ENCODE results near the gene C10orf90. TPM values are rescaled to one million over a fixed set of nuclear protein-coding genes. Genes with fewer than 3 reads are reported as not detected.

The C10orf90 gene
- total RNA-seq, 1 experiment from 2014 or later: not detected

- Histone ChIP-seq H3K4ac (ENCODE audit: low read depth, low read length) (no peak overlapping the region), H2AK5ac (ENCODE audit: insufficient read length, low read length) (no peak overlapping the region), H4K91ac (ENCODE audit: insufficient read length, low read depth, low read length) (no peak overlapping the region), H2BK120ac (ENCODE audit: low read depth, low read length, poor library complexity, severe bottlenecking) (no peak overlapping the region), H3K18ac (ENCODE audit: insufficient read length, low read depth, low read length) (no peak overlapping the region), H3K79me1 (ENCODE audit: insufficient read depth, low read depth, low read length, poor library complexity, severe bottlenecking) (no peaks in the 10 kb centered on the region), H3K23me2 (ENCODE audit: insufficient read length, low read depth, low read length, poor library complexity, severe bottlenecking) (no peaks in the 10 kb centered on the region), H2BK5ac (ENCODE audit: insufficient read length, low read length) (no peak overlapping the region), H3K9me3 (ENCODE audit: control insufficient read depth, low read depth, low read length) (no peaks in the 10 kb centered on the region), H3K14ac (ENCODE audit: insufficient read depth, low read length) (no peak overlapping the region), H3K79me2 (ENCODE audit: insufficient read depth, low read length) (no peaks in the 10 kb centered on the region), H3K27ac (ENCODE audit: insufficient read length, low read depth, low read length) (no peak overlapping the region), H3K23ac (ENCODE audit: insufficient read length, low read depth, low read length) (no peak overlapping the region), H3K4me1 (ENCODE audit: insufficient read depth, low read length) (no peaks in the 10 kb centered on the region), H2BK20ac (ENCODE audit: low read depth, low read length, poor library complexity, severe bottlenecking) (no peak overlapping the region), H3T11ph (ENCODE audit: low read length) (no peak overlapping the region), H3K9ac (ENCODE audit: extremely low read depth, insufficient read length, low read length) (no peak overlapping the region), H3K27me3 (ENCODE audit: insufficient read depth, low read length) (no peaks in the 10 kb centered on the region), H2BK15ac (ENCODE audit: low read depth, low read length) (no peak overlapping the region), H3K4me2 (ENCODE audit: insufficient read depth, insufficient read length, low read length) (no peak overlapping the region), H2AFZ (ENCODE audit: low read length) (no peak overlapping the region), H4K20me1 (ENCODE audit: control insufficient read depth, insufficient read depth, insufficient read length) (no peaks in the 10 kb centered on the region), H2BK12ac (ENCODE audit: insufficient read length, low read depth, low read length) (no peak overlapping the region), H4K5ac (ENCODE audit: insufficient read length, low read depth, low read length) (no peak overlapping the region), H3K56ac (ENCODE audit: insufficient read length, low read depth, low read length) (no peak overlapping the region), H4K8ac (replicated peaks; ENCODE audit: insufficient read length, low read depth, low read length) (no peak overlapping the region)
- no CpG with 5 or more reads among the region's 2 CpGs for WGBS (ENCODE audit: extremely low coverage, insufficient read length, low lambda C conversion rate)
- Mint-ChIP-seq H3K27ac (no peak overlapping the region), H3K4me1 (peaks cover 0 to 3% of the 10 kb centered on the region in 2 experiments; a peak in 1 of 4 replicates), H3K9me3 (peaks cover 3 to 8% of the 10 kb centered on the region in 2 experiments; a peak in 4 of 5 replicates), H3K27me3 (ENCODE audit: low read depth) (no peaks in the 10 kb centered on the region), H3K4me3 (no peak overlapping the region), H3K36me3 (ENCODE audit: insufficient read depth in 1 of 3, low read depth in 3 of 3) (peaks cover 0 to 7% (median 0%) of the 10 kb centered on the region in 3 experiments; a peak in 4 of 7 replicates)
- no peak for TF ChIP-seq CTCF (conservative IDR thresholded peaks at IDR 0.05)
- DNase-seq: no peak
Observed at GRCh38 chr10:126438407-126438783, 232.1 kb downstream of the C10orf90 start.

Measured in H9 (cell line).